SK-N-SH treated with all-trans-retinoic acid at 6 μM for 48 hours (cell line): ENCODE data around the gene OR4N2.
"Not testable (repeated sequence)": the region's sequence is repeated elsewhere in the genome, so short reads cannot be mapped to it uniquely, and the experiment has no call there.

Experiments
- ARNTL ChIP-seq: fragments of 450-650 bp; formaldehyde crosslinking; IDR thresholded peaks from 2 replicates; pipeline ENCODE4 v1.5.0; 2020; ENCODE audit warnings: low read depth, mild to moderate bottlenecking, moderate library complexity, borderline replicate concordance
- BACH2 ChIP-seq: fragments of 250-450 bp; sonication (Bioruptor Pico); IDR thresholded peaks from 2 replicates; pipeline ENCODE4 v1.9.0; 2021; ENCODE audit warnings: mild to moderate bottlenecking, borderline replicate concordance
- ESRRG ChIP-seq: fragments of 250-450 bp; sonication (Bioruptor Pico); IDR thresholded peaks from 2 replicates; pipeline ENCODE4 v1.6.1; 2021; ENCODE audit warnings: mild to moderate bottlenecking
- ISL1 ChIP-seq: fragments of 250-450 bp; sonication (Bioruptor Pico); IDR thresholded peaks from 2 replicates; pipeline ENCODE4 v2.1.2; 2022; ENCODE audit warnings: mild to moderate bottlenecking, moderate library complexity
- PATZ1 ChIP-seq: fragments of 250-450 bp; sonication (Bioruptor Pico); IDR thresholded peaks from 2 replicates; pipeline ENCODE4 v1.8.0; 2020; ENCODE audit warnings: mild to moderate bottlenecking, moderate library complexity, borderline replicate concordance
- PPARA ChIP-seq: fragments of 250-450 bp; sonication (Bioruptor Pico); IDR thresholded peaks from 2 replicates; pipeline ENCODE4 v1.5.0; 2020; ENCODE audit warnings: mild to moderate bottlenecking, borderline replicate concordance
- RARB ChIP-seq: fragments of 250-450 bp; sonication (Bioruptor Pico); IDR thresholded peaks from 2 replicates; pipeline ENCODE4 v1.8.0; 2021; ENCODE audit warnings: mild to moderate bottlenecking, moderate library complexity
- SNAI2 ChIP-seq: fragments of 250-450 bp; sonication (Bioruptor Pico); IDR thresholded peaks from 2 replicates; pipeline ENCODE4 v1.5.0; 2020; ENCODE audit warnings: mild to moderate bottlenecking, moderate library complexity
- ZC3H10 ChIP-seq: fragments of 250-450 bp; sonication (Bioruptor Pico); IDR thresholded peaks from 2 replicates; pipeline ENCODE4 v1.5.1; 2021; ENCODE audit warnings: mild to moderate bottlenecking, moderate library complexity
- ZFP30 ChIP-seq: fragments of 450-650 bp; formaldehyde crosslinking; IDR thresholded peaks from 2 replicates; pipeline ENCODE4 v1.5.0; 2022; ENCODE audit warnings: mild to moderate bottlenecking, moderate library complexity
- TF ChIP-seq, protein P1 (sequence below): fragments of 250-450 bp; sonication (Bioruptor Pico); IDR thresholded peaks from 2 replicates; pipeline ENCODE4 v1.5.0; 2020; ENCODE audit warnings: mild to moderate bottlenecking, moderate library complexity
- TF ChIP-seq, protein P2 (sequence below): fragments of 250-450 bp; sonication (Bioruptor Pico); IDR thresholded peaks from 2 replicates; pipeline ENCODE4 v1.5.1; 2020; ENCODE audit warnings: low read depth, mild to moderate bottlenecking, moderate library complexity
- TF ChIP-seq, protein P3 (sequence below): fragments of 250-450 bp; sonication (Bioruptor Pico); IDR thresholded peaks from 2 replicates; pipeline ENCODE4 v1.5.1; 2021; ENCODE audit warnings: mild to moderate bottlenecking, moderate library complexity

- TF ChIP-seq ESRRG (CRISPR knock-in tag); PATZ1 (CRISPR knock-in tag); ZC3H10 (CRISPR knock-in tag); ZFP30; BACH2; ARNTL (CRISPR knock-in tag); ISL1 (CRISPR knock-in tag); SNAI2 (CRISPR knock-in tag); PPARA (CRISPR knock-in tag); RARB (CRISPR knock-in tag): not testable (repeated sequence)
- TF ChIP-seq, protein P1, sequence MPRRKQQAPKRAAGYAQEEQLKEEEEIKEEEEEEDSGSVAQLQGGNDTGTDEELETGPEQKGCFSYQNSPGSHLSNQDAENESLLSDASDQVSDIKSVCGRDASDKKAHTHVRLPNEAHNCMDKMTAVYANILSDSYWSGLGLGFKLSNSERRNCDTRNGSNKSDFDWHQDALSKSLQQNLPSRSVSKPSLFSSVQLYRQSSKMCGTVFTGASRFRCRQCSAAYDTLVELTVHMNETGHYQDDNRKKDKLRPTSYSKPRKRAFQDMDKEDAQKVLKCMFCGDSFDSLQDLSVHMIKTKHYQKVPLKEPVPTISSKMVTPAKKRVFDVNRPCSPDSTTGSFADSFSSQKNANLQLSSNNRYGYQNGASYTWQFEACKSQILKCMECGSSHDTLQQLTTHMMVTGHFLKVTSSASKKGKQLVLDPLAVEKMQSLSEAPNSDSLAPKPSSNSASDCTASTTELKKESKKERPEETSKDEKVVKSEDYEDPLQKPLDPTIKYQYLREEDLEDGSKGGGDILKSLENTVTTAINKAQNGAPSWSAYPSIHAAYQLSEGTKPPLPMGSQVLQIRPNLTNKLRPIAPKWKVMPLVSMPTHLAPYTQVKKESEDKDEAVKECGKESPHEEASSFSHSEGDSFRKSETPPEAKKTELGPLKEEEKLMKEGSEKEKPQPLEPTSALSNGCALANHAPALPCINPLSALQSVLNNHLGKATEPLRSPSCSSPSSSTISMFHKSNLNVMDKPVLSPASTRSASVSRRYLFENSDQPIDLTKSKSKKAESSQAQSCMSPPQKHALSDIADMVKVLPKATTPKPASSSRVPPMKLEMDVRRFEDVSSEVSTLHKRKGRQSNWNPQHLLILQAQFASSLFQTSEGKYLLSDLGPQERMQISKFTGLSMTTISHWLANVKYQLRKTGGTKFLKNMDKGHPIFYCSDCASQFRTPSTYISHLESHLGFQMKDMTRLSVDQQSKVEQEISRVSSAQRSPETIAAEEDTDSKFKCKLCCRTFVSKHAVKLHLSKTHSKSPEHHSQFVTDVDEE (CRISPR knock-in tag), result not testable (repeated sequence)
- TF ChIP-seq, protein P2, sequence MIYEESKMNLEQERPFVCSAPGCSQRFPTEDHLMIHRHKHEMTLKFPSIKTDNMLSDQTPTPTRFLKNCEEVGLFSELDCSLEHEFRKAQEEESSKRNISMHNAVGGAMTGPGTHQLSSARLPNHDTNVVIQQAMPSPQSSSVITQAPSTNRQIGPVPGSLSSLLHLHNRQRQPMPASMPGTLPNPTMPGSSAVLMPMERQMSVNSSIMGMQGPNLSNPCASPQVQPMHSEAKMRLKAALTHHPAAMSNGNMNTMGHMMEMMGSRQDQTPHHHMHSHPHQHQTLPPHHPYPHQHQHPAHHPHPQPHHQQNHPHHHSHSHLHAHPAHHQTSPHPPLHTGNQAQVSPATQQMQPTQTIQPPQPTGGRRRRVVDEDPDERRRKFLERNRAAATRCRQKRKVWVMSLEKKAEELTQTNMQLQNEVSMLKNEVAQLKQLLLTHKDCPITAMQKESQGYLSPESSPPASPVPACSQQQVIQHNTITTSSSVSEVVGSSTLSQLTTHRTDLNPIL (CRISPR knock-in tag), result not testable (repeated sequence)
- TF ChIP-seq, protein P3, sequence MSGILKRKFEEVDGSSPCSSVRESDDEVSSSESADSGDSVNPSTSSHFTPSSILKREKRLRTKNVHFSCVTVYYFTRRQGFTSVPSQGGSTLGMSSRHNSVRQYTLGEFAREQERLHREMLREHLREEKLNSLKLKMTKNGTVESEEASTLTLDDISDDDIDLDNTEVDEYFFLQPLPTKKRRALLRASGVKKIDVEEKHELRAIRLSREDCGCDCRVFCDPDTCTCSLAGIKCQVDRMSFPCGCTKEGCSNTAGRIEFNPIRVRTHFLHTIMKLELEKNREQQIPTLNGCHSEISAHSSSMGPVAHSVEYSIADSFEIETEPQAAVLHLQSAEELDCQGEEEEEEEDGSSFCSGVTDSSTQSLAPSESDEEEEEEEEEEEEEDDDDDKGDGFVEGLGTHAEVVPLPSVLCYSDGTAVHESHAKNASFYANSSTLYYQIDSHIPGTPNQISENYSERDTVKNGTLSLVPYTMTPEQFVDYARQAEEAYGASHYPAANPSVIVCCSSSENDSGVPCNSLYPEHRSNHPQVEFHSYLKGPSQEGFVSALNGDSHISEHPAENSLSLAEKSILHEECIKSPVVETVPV, result not testable (repeated sequence)
Observed at GRCh38 chr14:19803470-19803869, at the start of gene OR4N2.
